Neutrophil (primary cell): ENCODE data around the gene STX12.
A peak's percentile ranks its signal among the peaks of the same experiment; 100 is the strongest.

Source experiments
- H3K27ac ChIP-seq: fragments of 200-600 bp; sonication (generic); 2 replicates; pipeline ENCODE4 v1.5.1; 2016; ENCODE audit warnings: mild to moderate bottlenecking, moderate library complexity
- H3K27me3 ChIP-seq: fragments of 200-600 bp; sonication (generic); 2 replicates; pipeline ENCODE4 v1.6.0; 2016; ENCODE audit warnings: mild to moderate bottlenecking
- H3K36me3 ChIP-seq: fragments of 200-600 bp; sonication (generic); 2 replicates; pipeline ENCODE4 v1.5.1; 2017
- H3K4me1 ChIP-seq, 2 experiments: fragments of 200-600 bp in 1 of 2; sonication (generic) in 1 of 2; 1 replicate in 1 of 2; 2 replicates in 1 of 2; pipeline versions ENCODE4 v1.5.1 to v1.6.1; 2013 to 2016; ENCODE audit warnings: low read depth in 1 of 2, low read length in 1 of 2, mild to moderate bottlenecking in 1 of 2, moderate library complexity in 1 of 2; ENCODE audit not compliant: control insufficient read depth in 1 of 2, insufficient read depth in 1 of 2
- H3K4me3 ChIP-seq, 2 experiments: fragments of 200-600 bp in 1 of 2; sonication (generic) in 1 of 2; 1 replicate in 1 of 2; 2 replicates in 1 of 2; pipeline ENCODE4 v1.5.1; 2013 to 2016; ENCODE audit warnings: low read depth in 1 of 2, low read length in 1 of 2, mild to moderate bottlenecking in 1 of 2, moderate library complexity in 1 of 2
- H3K9me3 ChIP-seq: fragments of 200-600 bp; sonication (generic); 2 replicates; pipeline ENCODE4 v1.5.1; 2016
- TF ChIP-seq, protein P1 (sequence below): fragments of 200-600 bp; sonication (generic); IDR thresholded peaks from 2 replicates; pipeline ENCODE4 v1.5.1; 2016; ENCODE audit warnings: antibody characterized with exemption

The STX12 gene

DNA sequence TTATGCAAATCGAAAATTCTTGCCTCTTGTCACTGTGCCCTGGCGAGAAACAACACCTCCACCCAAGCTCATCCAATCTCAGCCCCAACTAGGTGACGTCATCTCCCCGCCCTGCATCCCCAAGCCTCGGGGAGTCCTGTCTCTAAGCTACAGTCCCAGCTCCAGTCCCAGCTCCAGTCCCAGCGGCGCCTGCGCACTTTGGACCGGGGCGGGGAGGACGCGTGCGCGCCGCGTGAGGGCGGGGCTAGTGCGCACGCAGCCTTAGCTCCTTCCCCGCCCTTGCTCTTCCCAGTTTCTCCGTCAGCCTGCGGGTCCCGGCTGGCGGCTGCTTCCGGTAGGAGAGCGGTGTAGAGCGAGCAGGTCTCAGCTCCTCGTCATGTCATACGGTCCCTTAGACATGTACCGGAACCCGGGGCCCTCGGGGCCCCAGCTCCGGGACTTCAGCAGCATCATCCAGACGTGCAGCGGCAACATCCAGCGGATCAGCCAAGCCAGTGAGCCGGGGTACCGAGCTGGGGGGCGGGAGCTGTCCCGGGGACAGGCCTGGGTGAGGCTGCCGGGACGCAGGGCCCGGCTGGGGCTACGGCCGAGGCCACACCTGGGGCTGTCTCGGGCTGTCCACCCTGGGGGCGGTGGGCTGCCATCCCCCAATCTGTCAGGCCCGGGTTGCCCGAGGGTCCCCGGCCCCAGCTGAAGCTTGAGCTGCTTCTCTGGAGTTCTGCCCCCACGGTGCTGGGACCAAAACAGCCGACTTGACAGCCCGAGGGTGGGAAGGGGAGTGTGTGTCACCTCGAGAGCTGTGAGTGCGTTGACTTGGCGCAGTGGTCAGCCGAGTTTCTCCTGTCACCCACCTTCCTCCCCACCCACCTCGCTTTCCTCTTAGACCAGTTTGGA is at the start of gene STX12:
Gene STX12, plus strand, starts transcription at position 288 of the 894 bp plus-strand sequence. Its CDS starts 89 bp downstream, at position 377.
- Histone ChIP-seq H3K4me3 (peak within 1 kb of the TSS; percentile 84 to 88), H3K27me3 (no peaks in the 10 kb centered on the region), H3K9me3 (no peaks in the 10 kb centered on the region), H3K4me1 (peaks cover 18 to 23% of the 10 kb centered on the region in 2 experiments), H3K27ac (peak within 1 kb of the TSS; percentile 88), H3K36me3 (peaks cover 11% of the 10 kb centered on the region)
- TF ChIP-seq, protein P1, sequence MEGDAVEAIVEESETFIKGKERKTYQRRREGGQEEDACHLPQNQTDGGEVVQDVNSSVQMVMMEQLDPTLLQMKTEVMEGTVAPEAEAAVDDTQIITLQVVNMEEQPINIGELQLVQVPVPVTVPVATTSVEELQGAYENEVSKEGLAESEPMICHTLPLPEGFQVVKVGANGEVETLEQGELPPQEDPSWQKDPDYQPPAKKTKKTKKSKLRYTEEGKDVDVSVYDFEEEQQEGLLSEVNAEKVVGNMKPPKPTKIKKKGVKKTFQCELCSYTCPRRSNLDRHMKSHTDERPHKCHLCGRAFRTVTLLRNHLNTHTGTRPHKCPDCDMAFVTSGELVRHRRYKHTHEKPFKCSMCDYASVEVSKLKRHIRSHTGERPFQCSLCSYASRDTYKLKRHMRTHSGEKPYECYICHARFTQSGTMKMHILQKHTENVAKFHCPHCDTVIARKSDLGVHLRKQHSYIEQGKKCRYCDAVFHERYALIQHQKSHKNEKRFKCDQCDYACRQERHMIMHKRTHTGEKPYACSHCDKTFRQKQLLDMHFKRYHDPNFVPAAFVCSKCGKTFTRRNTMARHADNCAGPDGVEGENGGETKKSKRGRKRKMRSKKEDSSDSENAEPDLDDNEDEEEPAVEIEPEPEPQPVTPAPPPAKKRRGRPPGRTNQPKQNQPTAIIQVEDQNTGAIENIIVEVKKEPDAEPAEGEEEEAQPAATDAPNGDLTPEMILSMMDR = peak; percentile 26

DNA sequence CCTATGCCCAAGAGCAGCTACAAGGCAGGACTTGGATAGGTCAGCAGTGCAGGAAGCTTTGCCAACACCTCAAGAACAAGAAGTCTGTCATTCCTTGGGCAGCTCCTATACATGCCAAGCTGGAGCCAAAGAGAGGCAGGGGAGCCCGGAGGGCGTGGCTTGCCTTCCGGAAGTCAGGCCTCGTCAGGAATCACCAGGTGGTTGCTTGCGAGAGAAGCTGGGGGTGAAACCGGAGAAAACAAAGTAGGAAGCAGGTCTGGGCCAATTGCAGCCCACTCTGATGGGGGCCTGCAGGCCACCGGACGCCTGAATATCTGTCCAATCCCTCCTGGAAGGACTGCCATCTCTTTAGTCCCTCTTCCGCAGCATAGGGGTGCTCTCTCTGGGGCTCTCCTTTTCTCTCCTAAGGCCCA is 48.1 kb upstream of the STX12 start:
- Histone ChIP-seq H3K9me3 (no peaks in the 10 kb centered on the region), H3K27ac (peak overlapping the region; percentile 90), H3K4me3 (peak overlapping the region; percentile 64 to 87), H3K4me1 (peaks cover 11 to 15% of the 10 kb centered on the region in 2 experiments), H3K36me3 (no peaks in the 10 kb centered on the region), H3K27me3 (no peaks in the 10 kb centered on the region)
- TF ChIP-seq, protein P1 = no peak

DNA sequence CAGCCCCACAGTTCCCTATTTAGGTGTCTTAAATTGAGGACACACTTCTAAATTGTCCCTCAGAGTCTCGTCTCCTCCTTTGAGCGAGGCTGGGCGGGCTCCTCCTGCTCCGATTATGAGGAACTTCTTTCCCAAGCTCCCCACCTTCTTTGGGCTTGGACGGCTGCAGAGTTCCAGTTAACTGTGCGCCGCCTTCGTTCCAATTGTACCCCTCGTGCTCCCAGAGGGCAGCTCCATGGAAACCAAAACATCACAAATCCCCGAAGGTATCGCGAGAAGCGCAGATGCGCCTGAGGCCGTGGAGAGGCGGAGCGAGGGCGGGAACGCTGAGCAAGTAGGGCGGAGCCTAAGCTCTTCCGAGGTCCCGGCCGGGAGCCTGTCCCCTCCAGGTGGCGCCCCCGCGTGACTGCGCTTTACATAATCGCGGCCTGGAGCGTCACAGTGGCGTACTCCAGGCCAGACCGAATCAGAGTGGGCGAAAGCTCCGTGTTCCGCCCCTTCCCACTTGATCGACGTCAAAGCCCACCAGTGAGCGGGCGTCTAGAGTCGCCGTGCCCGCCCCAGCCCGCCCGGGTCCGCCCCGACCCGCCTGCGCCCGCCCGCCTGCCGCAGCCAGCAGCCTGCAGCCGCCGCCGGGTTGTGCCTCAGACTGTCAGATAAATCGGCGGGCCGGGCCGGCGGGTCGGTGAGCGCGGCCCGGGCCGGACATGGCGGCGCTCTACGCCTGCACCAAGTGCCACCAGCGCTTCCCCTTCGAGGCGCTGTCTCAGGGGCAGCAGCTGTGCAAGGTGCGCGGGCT is 47.4 kb upstream of the STX12 start, which contains the start of gene FAM76A:
Gene FAM76A, plus strand, starts transcription at position 588 of the 799 bp plus-strand sequence. Its CDS starts 120 bp downstream, at position 708.
- Histone ChIP-seq H3K27me3 (no peaks in the 10 kb centered on the region), H3K36me3 (no peaks in the 10 kb centered on the region), H3K4me1 (peaks cover 11 to 15% of the 10 kb centered on the region in 2 experiments), H3K27ac (peak within 1 kb of the TSS; percentile 90), H3K4me3 (peak within 1 kb of the TSS; percentile 64 to 87), H3K9me3 (no peaks in the 10 kb centered on the region)
- TF ChIP-seq, protein P1 = peak; percentile 71

DNA sequence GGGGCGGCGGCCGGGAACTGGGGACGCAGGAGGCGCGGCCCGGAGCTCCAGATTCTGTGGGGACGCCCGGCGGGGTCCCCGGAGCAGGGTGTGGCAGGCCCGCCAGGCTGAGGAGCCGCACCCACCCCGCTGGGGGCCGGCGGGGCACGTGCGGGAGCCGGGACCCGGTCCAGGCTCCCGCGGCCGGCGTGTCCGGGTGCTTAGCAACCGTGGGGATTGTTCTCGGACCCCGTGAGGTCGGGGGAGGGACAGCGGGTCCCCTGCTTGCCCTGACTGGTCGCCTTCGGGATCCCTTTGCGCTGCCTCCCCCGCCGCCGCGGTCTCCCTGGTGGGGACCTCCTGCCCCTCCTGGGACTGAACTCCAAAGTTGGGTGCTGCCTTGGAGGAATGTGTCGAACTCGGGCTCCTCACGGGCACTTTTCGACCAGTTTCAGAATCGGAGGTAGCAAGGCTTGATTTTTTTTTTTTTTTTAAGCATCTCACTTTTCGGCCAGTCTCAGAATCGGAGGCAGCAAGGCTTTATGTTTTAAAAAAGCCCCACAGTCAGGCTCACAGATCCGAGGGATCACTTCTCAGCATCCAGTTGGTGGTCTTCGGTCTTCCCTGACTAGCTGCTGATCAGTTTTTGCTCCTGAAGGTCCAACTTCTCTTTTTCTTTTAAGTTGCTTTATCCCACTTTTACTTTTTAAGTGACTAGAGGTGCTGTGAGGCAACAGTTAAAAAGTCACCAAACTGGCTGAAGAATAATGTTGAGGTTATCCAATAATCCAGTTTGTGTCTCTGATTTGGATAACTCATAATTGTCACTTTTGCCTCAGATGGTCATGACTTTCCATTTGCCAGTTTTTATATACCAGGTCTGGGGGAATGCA is 46.6 kb upstream of the STX12 start:
- no peaks in the 10 kb centered on the region for H3K9me3 ChIP-seq
- no peaks in the 10 kb centered on the region for H3K27me3 ChIP-seq
- peak overlapping the region; percentile 64 to 87 for H3K4me3 ChIP-seq
- peaks cover 11 to 15% of the 10 kb centered on the region in 2 experiments for H3K4me1 ChIP-seq
- no peaks in the 10 kb centered on the region for H3K36me3 ChIP-seq
- TF ChIP-seq, protein P1 = no peak
- peak overlapping the region; percentile 90 for H3K27ac ChIP-seq

DNA sequence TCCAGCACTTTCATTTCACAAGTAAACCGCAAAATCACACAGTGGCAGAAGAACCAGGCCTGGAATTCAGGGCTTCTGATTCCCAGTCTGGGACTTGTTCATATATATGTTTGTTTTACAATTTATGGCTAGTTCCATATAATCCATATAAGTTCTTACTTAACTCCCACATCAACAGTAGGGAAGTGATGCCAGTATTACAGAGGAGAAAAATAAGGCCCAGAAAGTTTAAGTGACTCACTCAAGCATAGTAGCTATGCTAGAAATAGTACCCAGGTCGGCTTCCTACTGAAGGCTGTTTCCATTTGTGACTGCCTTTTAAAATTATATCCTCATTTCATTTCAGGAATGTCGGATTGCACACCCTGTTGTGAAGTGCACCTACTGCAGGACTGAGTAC is 45.9 kb upstream of the STX12 start:
- Histone ChIP-seq H3K4me1 (peaks cover 11 to 15% of the 10 kb centered on the region in 2 experiments), H3K27ac (no peak overlapping the region), H3K9me3 (no peaks in the 10 kb centered on the region), H3K27me3 (no peaks in the 10 kb centered on the region), H3K4me3 (no peak overlapping the region), H3K36me3 (no peaks in the 10 kb centered on the region)
- TF ChIP-seq, protein P1 = no peak
